GM19455 (cell line): Measurements from ENCODE around the gene ARMC9.

Experiments used
- ATAC-seq: cut with Tn5 transposase; IDR thresholded peaks from one replicate; pipeline ENCODE4 v1.9.1; 2021; ENCODE audit not compliant: unreplicated experiment

ARMC9 gene

GRCh38 chr2:231378026-231378722 lies 179.7 kb downstream of the ARMC9 start:
- no peak for ATAC-seq

- ATAC-seq, result no peak
Measured at GRCh38 chr2:231379266-231380215, 181.1 kb downstream of the ARMC9 start.

GRCh38 chr2:231380307-231380706 lies 181.9 kb downstream of the ARMC9 start:
- no peak for ATAC-seq

- ATAC-seq, result no peak
Measured at GRCh38 chr2:231380991-231381847, 182.8 kb downstream of the ARMC9 start.

- no peak for ATAC-seq
Measured at GRCh38 chr2:231382116-231382515, 183.7 kb downstream of the ARMC9 start.

- ATAC-seq, result no peak
Measured at GRCh38 chr2:231383416-231384108, 185.1 kb downstream of the ARMC9 start.

- ATAC-seq, result no peak
Measured at GRCh38 chr2:231384109-231384435, 185.6 kb downstream of the ARMC9 start.

GRCh38 chr2:231384970-231385369 lies 186.5 kb downstream of the ARMC9 start:
- no peak for ATAC-seq

- ATAC-seq, result no peak
Measured at GRCh38 chr2:231385429-231385828, 187.0 kb downstream of the ARMC9 start.

- no peak for ATAC-seq
Measured at GRCh38 chr2:231386446-231386845, 188.0 kb downstream of the ARMC9 start.

- ATAC-seq, result no peak
Measured at GRCh38 chr2:231387904-231388724, 189.7 kb downstream of the ARMC9 start.

GRCh38 chr2:231388725-231389346 lies 190.4 kb downstream of the ARMC9 start:
- no peak for ATAC-seq

- ATAC-seq, result no peak
Measured at GRCh38 chr2:231390667-231391066, 192.2 kb downstream of the ARMC9 start.

GRCh38 chr2:231391981-231392380 lies 193.6 kb downstream of the ARMC9 start:
- ATAC-seq, result no peak

GRCh38 chr2:231392431-231393148 lies 194.2 kb downstream of the ARMC9 start:
- ATAC-seq, result no peak

- no peak for ATAC-seq
Measured at GRCh38 chr2:231393149-231394131, 195.0 kb downstream of the ARMC9 start.
